ENCODE results near the gene ZNF398. TPM values are rescaled to one million over a fixed set of nuclear protein-coding genes. Genes with fewer than 3 reads are reported as not detected.

ZNF398 gene
- total and polyA plus RNA-seq, 2 of the 13 experiments (the other 11 are each of a cell fraction or from before 2014, with no cell fraction given): 3.0 to 8.9 TPM

DNA sequence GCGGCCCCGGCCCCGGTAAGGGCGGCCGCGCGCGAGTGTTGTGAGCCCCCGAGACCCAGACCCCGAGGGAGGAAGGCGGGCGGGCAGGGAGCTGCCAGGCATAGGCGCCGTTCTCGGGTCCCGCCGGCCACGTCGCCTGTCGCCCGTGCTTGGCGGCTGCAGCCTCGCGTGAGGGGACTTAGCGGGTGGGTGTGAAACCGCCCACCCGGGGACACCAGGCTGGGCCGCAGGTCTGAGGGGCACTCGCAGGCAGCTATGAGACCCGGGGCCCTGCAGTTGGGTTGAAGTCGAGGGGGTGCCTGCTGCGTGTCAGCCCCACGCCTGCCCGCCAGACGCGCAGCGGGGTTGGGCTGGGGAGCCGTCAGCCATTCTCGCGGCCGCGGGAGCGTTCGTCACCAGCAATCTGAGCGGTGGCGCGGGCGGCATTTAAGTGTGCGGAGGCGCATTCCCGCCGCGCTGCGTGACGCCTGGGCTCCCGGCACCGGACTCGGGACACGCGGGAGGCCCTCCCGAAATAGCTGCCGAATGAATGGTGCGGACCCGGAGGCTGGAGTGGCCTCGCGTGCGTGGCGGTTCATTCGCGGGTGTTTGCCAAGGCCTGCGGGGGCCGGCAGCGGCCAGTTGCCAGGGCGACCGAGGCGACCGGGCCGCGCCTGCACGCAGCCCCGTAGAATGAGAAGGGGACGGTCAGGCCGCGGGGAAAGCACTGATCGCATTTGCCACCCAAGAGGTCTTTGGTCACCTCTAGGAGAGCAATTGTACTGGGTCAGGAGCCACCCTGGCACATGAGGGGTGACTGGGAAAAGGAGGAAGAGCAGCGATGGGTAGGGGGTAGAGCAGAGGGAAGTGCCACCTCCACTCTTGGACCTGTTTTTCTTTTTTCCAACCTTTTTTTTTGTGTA is 750 bp downstream of the ZNF398 start (continued):
- TF ChIP-seq ARNT2 (CRISPR knock-in tag; IDR thresholded peaks at IDR 0.05; ENCODE audit: low read depth): 0 out of 2 replicates have a peak, but pooled peaks have one; percentile 64
- no peak for TF ChIP-seq BCL6 (CRISPR knock-in tag; IDR thresholded peaks at IDR 0.05)
- no peak for TF ChIP-seq ATM (IDR thresholded peaks at IDR 0.05; ENCODE audit: borderline replicate concordance)
- TF ChIP-seq, protein P1, sequence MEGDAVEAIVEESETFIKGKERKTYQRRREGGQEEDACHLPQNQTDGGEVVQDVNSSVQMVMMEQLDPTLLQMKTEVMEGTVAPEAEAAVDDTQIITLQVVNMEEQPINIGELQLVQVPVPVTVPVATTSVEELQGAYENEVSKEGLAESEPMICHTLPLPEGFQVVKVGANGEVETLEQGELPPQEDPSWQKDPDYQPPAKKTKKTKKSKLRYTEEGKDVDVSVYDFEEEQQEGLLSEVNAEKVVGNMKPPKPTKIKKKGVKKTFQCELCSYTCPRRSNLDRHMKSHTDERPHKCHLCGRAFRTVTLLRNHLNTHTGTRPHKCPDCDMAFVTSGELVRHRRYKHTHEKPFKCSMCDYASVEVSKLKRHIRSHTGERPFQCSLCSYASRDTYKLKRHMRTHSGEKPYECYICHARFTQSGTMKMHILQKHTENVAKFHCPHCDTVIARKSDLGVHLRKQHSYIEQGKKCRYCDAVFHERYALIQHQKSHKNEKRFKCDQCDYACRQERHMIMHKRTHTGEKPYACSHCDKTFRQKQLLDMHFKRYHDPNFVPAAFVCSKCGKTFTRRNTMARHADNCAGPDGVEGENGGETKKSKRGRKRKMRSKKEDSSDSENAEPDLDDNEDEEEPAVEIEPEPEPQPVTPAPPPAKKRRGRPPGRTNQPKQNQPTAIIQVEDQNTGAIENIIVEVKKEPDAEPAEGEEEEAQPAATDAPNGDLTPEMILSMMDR (CRISPR knock-in tag; IDR thresholded peaks at IDR 0.05): peak; percentile 26
- TF ChIP-seq HNRNPLL (IDR thresholded peaks at IDR 0.05; ENCODE audit: low read depth, low read length, poor library complexity, severe bottlenecking): peak; percentile 64
- TF ChIP-seq HCFC1 (IDR thresholded peaks at IDR 0.05; ENCODE audit: low read depth, low read length): no peak
- no peak for TF ChIP-seq MBNL3 (CRISPR knock-in tag; conservative IDR thresholded peaks at IDR 0.05)
- TF ChIP-seq KDM5B (CRISPR knock-in tag; IDR thresholded peaks at IDR 0.05; ENCODE audit: borderline replicate concordance): peak; percentile 17
- no peak for TF ChIP-seq ZNF558 (CRISPR knock-in tag; IDR thresholded peaks at IDR 0.05; ENCODE audit: borderline replicate concordance)
- TF ChIP-seq, protein P2, sequence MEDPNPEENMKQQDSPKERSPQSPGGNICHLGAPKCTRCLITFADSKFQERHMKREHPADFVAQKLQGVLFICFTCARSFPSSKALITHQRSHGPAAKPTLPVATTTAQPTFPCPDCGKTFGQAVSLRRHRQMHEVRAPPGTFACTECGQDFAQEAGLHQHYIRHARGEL (CRISPR knock-in tag; IDR thresholded peaks at IDR 0.05): no peak
- no peak for TF ChIP-seq THYN1 (CRISPR knock-in tag; IDR thresholded peaks at IDR 0.05; ENCODE audit: borderline replicate concordance, low read depth)
- TF ChIP-seq, protein P3, sequence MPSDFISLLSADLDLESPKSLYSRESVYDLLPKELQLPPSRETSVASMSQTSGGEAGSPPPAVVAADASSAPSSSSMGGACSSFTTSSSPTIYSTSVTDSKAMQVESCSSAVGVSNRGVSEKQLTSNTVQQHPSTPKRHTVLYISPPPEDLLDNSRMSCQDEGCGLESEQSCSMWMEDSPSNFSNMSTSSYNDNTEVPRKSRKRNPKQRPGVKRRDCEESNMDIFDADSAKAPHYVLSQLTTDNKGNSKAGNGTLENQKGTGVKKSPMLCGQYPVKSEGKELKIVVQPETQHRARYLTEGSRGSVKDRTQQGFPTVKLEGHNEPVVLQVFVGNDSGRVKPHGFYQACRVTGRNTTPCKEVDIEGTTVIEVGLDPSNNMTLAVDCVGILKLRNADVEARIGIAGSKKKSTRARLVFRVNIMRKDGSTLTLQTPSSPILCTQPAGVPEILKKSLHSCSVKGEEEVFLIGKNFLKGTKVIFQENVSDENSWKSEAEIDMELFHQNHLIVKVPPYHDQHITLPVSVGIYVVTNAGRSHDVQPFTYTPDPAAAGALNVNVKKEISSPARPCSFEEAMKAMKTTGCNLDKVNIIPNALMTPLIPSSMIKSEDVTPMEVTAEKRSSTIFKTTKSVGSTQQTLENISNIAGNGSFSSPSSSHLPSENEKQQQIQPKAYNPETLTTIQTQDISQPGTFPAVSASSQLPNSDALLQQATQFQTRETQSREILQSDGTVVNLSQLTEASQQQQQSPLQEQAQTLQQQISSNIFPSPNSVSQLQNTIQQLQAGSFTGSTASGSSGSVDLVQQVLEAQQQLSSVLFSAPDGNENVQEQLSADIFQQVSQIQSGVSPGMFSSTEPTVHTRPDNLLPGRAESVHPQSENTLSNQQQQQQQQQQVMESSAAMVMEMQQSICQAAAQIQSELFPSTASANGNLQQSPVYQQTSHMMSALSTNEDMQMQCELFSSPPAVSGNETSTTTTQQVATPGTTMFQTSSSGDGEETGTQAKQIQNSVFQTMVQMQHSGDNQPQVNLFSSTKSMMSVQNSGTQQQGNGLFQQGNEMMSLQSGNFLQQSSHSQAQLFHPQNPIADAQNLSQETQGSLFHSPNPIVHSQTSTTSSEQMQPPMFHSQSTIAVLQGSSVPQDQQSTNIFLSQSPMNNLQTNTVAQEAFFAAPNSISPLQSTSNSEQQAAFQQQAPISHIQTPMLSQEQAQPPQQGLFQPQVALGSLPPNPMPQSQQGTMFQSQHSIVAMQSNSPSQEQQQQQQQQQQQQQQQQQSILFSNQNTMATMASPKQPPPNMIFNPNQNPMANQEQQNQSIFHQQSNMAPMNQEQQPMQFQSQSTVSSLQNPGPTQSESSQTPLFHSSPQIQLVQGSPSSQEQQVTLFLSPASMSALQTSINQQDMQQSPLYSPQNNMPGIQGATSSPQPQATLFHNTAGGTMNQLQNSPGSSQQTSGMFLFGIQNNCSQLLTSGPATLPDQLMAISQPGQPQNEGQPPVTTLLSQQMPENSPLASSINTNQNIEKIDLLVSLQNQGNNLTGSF (CRISPR knock-in tag; IDR thresholded peaks at IDR 0.05): no peak
- TF ChIP-seq, protein P4, sequence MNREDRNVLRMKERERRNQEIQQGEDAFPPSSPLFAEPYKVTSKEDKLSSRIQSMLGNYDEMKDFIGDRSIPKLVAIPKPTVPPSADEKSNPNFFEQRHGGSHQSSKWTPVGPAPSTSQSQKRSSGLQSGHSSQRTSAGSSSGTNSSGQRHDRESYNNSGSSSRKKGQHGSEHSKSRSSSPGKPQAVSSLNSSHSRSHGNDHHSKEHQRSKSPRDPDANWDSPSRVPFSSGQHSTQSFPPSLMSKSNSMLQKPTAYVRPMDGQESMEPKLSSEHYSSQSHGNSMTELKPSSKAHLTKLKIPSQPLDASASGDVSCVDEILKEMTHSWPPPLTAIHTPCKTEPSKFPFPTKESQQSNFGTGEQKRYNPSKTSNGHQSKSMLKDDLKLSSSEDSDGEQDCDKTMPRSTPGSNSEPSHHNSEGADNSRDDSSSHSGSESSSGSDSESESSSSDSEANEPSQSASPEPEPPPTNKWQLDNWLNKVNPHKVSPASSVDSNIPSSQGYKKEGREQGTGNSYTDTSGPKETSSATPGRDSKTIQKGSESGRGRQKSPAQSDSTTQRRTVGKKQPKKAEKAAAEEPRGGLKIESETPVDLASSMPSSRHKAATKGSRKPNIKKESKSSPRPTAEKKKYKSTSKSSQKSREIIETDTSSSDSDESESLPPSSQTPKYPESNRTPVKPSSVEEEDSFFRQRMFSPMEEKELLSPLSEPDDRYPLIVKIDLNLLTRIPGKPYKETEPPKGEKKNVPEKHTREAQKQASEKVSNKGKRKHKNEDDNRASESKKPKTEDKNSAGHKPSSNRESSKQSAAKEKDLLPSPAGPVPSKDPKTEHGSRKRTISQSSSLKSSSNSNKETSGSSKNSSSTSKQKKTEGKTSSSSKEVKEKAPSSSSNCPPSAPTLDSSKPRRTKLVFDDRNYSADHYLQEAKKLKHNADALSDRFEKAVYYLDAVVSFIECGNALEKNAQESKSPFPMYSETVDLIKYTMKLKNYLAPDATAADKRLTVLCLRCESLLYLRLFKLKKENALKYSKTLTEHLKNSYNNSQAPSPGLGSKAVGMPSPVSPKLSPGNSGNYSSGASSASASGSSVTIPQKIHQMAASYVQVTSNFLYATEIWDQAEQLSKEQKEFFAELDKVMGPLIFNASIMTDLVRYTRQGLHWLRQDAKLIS (CRISPR knock-in tag; IDR thresholded peaks at IDR 0.05): no peak
- TF ChIP-seq ASH2L (IDR thresholded peaks at IDR 0.05; ENCODE audit: insufficient read length, low read depth, low read length): peak; percentile 25
- TF ChIP-seq ZNF432 (CRISPR knock-in tag; IDR thresholded peaks at IDR 0.05; ENCODE audit: borderline replicate concordance): no peak
- peak; percentile 69; the same call in 1 of the 2 replicates for TF ChIP-seq ZNF709 (CRISPR knock-in tag; IDR thresholded peaks at IDR 0.05)
- TF ChIP-seq ESRRA (CRISPR knock-in tag; IDR thresholded peaks at IDR 0.05; ENCODE audit: low read depth): peak; percentile 33; the same call in 1 of the 2 replicates
